Measurements from ENCODE around the gene GMDS.

GMDS gene

GRCh38 chr6:1592852-1593251, 652.6 kb downstream of the GMDS start:
- DNase-seq (ENCODE audit: low read depth in 3 of 3): no peak

GRCh38 chr6:1591926-1592325, 653.5 kb downstream of the GMDS start:
- no peak for DNase-seq (ENCODE audit: low read depth in 3 of 3)

GRCh38 chr6:1591243-1591642, 654.2 kb downstream of the GMDS start:
- DNase-seq (ENCODE audit: low read depth in 3 of 3): no peak

GRCh38 chr6:1590580-1590979, 654.8 kb downstream of the GMDS start:
- DNase-seq (ENCODE audit: low read depth in 3 of 3): no peak

- no peak for DNase-seq (ENCODE audit: low read depth in 3 of 3)
Observed at GRCh38 chr6:1589208-1589607, 656.2 kb downstream of the GMDS start.

- DNase-seq (ENCODE audit: low read depth in 3 of 3): no peak
Observed at GRCh38 chr6:1587977-1588376, 657.4 kb downstream of the GMDS start.

GRCh38 chr6:1587546-1587945, 657.9 kb downstream of the GMDS start:
- DNase-seq (ENCODE audit: low read depth in 3 of 3): no peak

GRCh38 chr6:1586861-1587450, 658.4 kb downstream of the GMDS start:
- DNase-seq (ENCODE audit: low read depth in 3 of 3): no peak

GRCh38 chr6:1586256-1586655, 659.1 kb downstream of the GMDS start:
- DNase-seq (ENCODE audit: low read depth in 3 of 3): no peak

- DNase-seq (ENCODE audit: low read depth in 3 of 3): no peak
Observed at GRCh38 chr6:1585669-1586049, 659.7 kb downstream of the GMDS start.

- DNase-seq (ENCODE audit: low read depth in 3 of 3): no peak
Observed at GRCh38 chr6:1584996-1585668, 660.3 kb downstream of the GMDS start.

GRCh38 chr6:1584146-1584545, 661.3 kb downstream of the GMDS start:
- DNase-seq (ENCODE audit: low read depth in 3 of 3): no peak

GRCh38 chr6:1581120-1581991, 664.0 kb downstream of the GMDS start:
- no peak for DNase-seq (ENCODE audit: low read depth in 3 of 3)

GRCh38 chr6:1580585-1580984, 664.8 kb downstream of the GMDS start:
- DNase-seq (ENCODE audit: low read depth in 3 of 3): no peak

GRCh38 chr6:1580109-1580508, 665.3 kb downstream of the GMDS start:
- no peak for DNase-seq (ENCODE audit: low read depth in 3 of 3)

GRCh38 chr6:1579096-1579495, 666.3 kb downstream of the GMDS start:
- no peak for DNase-seq (ENCODE audit: low read depth in 3 of 3)

- DNase-seq (ENCODE audit: low read depth in 3 of 3): no peak
Observed at GRCh38 chr6:1577896-1578745, 667.3 kb downstream of the GMDS start.

GRCh38 chr6:1577146-1577680, 668.2 kb downstream of the GMDS start:
- DNase-seq (ENCODE audit: low read depth in 3 of 3): no peak

GRCh38 chr6:1576711-1577110, 668.7 kb downstream of the GMDS start:
- no peak for DNase-seq (ENCODE audit: low read depth in 3 of 3)

- DNase-seq (ENCODE audit: low read depth in 3 of 3): no peak
Observed at GRCh38 chr6:1576166-1576565, 669.2 kb downstream of the GMDS start.

GRCh38 chr6:1575210-1576041, 670.0 kb downstream of the GMDS start:
- DNase-seq (ENCODE audit: low read depth in 3 of 3): no peak
